GM13977 (cell line): ENCODE results near the gene CMIP.

Experiments used
- DNase-seq: peaks from one replicate; pipeline ENCODE4 v3.0.0; 2012; ENCODE audit warnings: low spot score
- in situ Hi-C: fragments of 300-500 bp; cut with MboI; formaldehyde crosslinking; loops from one replicate; pipeline ENCODE4 v1.12.0; 2022; ENCODE audit warnings: low sequenced_read_pairs, low pct_unique_long_range_greater_than_20kb, mixed read lengths, inconsistent platforms; ENCODE audit not compliant: unreplicated experiment
- TF ChIP-seq, protein P1 (sequence below): IDR thresholded peaks from 2 replicates; pipeline ENCODE4 v1.5.1; 2012; ENCODE audit warnings: mild to moderate bottlenecking, control low read depth; ENCODE audit not compliant: insufficient read depth; ENCODE audit errors: extremely low read depth, missing control alignments

Gene CMIP

DNA sequence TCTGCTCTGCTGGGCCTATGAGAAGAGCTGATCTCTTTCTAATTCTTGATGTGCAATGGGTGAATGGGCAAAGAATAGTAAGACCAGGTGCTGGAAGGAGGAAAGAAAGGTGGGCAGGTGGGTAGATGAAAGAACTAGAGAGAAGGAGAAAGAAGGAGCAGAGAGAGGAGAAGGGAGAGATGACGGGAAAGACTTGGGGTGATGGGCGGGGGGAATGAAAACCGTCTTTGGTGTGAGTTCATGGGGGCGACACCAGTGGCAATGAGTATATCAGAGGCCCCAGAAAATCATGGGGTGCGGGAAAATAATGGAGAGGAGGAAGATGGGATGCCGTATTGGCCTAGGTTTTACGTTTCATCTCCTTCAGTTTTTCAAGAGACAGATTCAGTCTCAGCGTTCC lies 205.7 kb downstream of the CMIP start:
- TF ChIP-seq, protein P1, sequence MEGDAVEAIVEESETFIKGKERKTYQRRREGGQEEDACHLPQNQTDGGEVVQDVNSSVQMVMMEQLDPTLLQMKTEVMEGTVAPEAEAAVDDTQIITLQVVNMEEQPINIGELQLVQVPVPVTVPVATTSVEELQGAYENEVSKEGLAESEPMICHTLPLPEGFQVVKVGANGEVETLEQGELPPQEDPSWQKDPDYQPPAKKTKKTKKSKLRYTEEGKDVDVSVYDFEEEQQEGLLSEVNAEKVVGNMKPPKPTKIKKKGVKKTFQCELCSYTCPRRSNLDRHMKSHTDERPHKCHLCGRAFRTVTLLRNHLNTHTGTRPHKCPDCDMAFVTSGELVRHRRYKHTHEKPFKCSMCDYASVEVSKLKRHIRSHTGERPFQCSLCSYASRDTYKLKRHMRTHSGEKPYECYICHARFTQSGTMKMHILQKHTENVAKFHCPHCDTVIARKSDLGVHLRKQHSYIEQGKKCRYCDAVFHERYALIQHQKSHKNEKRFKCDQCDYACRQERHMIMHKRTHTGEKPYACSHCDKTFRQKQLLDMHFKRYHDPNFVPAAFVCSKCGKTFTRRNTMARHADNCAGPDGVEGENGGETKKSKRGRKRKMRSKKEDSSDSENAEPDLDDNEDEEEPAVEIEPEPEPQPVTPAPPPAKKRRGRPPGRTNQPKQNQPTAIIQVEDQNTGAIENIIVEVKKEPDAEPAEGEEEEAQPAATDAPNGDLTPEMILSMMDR, result no peak
- no peak for DNase-seq
- in situ Hi-C loops, result no loop called here

DNA sequence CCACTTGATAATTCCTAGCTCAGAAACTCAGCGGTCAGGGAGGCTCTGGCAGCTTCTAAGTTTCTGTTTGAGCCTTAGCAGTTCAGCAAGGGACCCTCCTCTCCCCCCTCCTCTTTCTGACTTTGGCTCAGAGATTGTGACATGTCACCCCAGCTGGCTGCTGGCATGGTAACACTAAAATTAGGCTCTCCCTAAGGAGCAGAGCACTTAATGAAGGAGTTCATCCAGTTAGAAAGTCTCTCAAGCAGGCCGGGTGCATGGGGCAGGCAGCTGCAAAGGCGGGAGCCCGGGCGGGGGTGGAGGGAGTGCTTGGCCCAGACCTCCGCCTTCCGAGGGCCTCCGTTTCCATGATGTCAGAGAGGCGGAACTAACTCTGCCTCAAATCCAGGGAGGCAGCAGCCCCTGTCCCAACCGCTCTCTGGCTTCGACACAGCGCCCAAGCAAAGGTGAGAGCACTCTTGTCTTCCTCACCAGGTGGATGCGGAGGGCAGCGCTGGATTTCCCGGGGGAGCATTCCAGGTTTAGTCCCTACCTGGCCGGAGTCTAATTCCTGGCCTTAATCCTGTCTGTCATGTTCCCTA lies 206.5 kb downstream of the CMIP start:
- no peak for DNase-seq
- TF ChIP-seq, protein P1, result no peak
- in situ Hi-C loops, result no loop called here

DNA sequence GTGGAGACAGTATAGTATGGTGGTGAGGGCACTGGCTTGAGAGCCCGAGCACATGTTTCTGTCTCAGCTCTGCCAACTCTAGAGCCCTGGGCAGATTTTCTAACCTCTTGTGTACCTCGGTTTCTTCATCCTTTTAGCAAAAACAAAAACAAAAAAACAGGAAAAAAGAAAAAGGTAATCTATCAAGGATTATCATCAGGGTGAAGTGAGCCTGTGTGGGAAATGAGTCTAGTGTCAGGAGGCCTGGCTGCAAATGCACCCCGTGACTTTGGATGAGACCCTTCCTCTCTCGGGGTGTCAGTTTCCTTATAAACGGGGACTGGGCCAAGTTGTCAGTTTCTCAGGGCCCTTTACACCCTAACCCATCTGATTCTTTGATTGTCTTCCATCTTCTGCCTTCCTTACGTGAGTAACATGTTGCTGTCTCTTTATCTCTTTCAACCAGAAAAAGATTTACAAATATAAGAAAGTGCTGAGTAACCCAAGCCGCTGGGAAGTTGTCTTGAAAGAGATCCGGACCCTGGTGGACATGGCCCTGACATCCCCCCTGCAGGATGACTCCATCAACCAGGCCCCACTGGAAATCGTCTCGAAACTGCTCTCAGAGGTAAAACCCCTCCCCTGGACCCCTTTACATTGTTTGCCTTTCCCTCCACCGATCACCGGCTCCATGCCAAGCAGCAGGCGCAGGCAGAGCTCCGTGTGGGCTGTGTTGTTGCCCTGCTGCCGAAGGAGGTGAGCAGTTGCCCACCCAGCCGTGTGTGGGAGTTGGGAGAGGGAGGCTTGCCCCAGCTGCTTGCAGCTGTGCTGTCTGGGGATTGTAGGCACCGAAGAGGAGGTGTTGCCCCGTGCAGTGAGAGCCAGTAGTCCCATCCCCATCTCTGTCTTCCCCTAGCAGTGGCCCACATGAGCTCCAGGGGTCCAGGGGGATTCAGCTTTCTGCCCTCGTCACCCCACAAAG lies 207.4 kb downstream of the CMIP start:
- TF ChIP-seq, protein P1, result no peak
- in situ Hi-C loops, result no loop called here
- no peak for DNase-seq

DNA sequence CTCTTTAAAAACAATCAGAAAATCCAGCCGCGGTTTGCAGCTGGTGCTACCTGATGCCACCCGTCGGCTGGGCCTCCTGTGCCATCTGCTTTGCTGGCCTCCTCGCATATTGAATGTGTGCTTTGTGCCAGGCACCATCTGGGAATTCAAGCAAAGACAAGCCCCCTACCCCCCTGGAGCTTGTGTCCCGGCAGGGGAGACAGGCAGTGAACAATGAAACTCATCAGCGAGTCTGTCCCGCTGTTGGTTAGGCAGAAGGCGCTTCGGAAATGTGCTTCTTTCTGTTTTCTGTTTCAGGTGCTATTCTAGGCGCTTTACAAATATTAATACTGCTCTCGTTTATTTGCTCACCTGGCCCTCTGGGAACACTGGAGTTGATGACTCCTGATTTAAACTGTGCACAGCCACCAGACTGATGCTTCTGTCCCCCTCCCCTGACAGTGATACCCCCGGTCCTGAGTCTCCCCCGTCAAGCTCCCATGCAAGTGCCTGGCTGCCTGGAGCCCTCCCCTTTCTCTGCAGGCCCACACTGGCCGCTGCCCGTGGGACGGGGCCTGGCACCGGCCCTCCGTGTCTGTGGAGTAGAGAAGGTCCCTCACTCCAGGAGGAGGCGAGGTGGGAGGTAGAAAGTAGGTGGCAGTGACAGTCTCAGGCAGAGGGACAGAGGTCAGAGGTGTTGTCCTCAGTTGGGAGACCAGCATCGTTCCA lies 208.3 kb downstream of the CMIP start:
- in situ Hi-C loops, result no loop called here
- TF ChIP-seq, protein P1, result no peak
- peak; percentile 64 for DNase-seq

DNA sequence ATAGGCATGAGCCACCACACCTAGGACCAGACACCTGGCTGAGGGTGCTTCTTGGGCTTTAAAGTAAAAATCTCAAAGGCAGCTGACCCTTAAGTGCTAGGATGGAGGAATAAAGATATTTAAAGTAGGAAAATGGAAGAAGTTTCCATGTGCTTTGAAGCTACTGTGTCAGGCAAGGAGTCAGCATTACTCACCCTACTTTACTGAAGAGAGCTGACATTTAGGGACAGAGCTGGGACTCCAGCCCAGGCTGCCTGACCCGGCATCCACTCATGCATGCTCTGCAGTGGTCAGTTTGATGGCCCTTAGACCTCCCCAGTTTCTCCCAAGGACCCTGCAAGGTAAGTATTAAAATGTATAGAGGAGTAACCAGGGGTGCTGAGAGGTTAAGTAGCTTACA lies 209.7 kb downstream of the CMIP start:
- in situ Hi-C loops, result no loop called here
- TF ChIP-seq, protein P1, result no peak
- DNase-seq, result no peak

DNA sequence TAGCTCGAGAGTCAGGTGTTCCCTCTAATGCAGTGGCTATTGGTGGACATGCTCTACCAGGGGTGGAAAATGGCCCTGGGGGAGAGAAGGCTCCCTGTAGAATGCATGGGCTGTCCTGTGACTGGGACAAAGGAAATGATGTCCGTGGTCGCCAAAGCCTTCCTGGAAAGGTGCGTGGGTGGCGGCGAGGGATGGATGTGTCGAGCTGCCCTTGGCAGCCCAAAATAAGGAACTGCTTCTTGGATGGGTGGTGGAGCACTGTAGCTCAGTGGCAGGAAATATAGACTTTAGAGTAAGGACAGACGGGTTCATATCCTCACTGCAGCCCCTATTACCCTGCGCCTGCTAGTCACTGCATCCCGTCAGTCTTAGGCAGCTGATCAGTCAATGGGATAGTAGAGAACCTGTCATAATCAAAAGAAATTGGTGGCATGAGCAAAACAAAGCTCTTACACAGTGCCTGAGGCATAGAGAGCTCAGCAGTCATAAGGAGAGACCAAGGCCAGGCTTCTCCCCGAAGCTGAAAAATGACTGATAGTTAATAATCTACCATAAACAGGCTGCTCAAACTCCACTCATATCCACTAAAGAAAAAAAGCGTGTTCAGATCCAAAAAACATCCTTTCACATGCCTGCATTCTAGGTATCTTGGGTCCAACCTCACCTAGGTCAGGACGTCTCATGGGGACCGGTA lies 211.0 kb downstream of the CMIP start:
- TF ChIP-seq, protein P1, result no peak
- in situ Hi-C loops, result no loop called here
- DNase-seq, result no peak
